Endodermal cell (in vitro differentiated cells): Measurements from ENCODE around the gene MAP2K5. TPM values are rescaled to one million over a fixed set of nuclear protein-coding genes. Genes with fewer than 3 reads are reported as not detected.

Experiments used
- DNase-seq: peaks from one replicate; pipeline ENCODE4 v3.0.0-alpha.2; 2017
- H3K27ac ChIP-seq: 2 replicates; pipeline ENCODE4 v1.5.1; 2013; ENCODE audit warnings: mild to moderate bottlenecking, low read depth, low read length, moderate library complexity
- H3K27me3 ChIP-seq: 2 replicates; pipeline ENCODE4 v1.6.1; 2013; ENCODE audit warnings: mild to moderate bottlenecking, low read length, moderate library complexity; ENCODE audit not compliant: insufficient read depth, control insufficient read depth, poor library complexity, severe bottlenecking
- H3K36me3 ChIP-seq: 2 replicates; pipeline ENCODE4 v1.7.0; 2013; ENCODE audit warnings: mild to moderate bottlenecking, low read length, moderate library complexity; ENCODE audit not compliant: control insufficient read depth, insufficient read depth
- H3K4me1 ChIP-seq: one replicate; pipeline ENCODE4 v1.7.0; 2013; ENCODE audit warnings: low read length; ENCODE audit not compliant: control insufficient read depth, insufficient read depth
- H3K4me3 ChIP-seq: 2 replicates; pipeline ENCODE4 v1.5.1; 2013; ENCODE audit warnings: mild to moderate bottlenecking, low read length, moderate library complexity
- H3K9ac ChIP-seq: 2 replicates; pipeline ENCODE4 v1.6.1; 2013; ENCODE audit warnings: mild to moderate bottlenecking, low read length, moderate library complexity; ENCODE audit not compliant: poor library complexity, severe bottlenecking; ENCODE audit errors: extremely low read depth
- H3K9me3 ChIP-seq: 2 replicates; pipeline ENCODE4 v1.6.1; 2013; ENCODE audit warnings: mild to moderate bottlenecking, low read length, moderate library complexity; ENCODE audit not compliant: control insufficient read depth
- H3K27ac Mint-ChIP-seq: 2 replicates; pipeline ENCODE4 v1.8.0; 2020; ENCODE audit warnings: mixed read lengths
- H3K27me3 Mint-ChIP-seq: 2 replicates; pipeline ENCODE4 v1.8.0; 2021; ENCODE audit warnings: mild to moderate bottlenecking, mixed read lengths; ENCODE audit not compliant: insufficient read depth
- H3K36me3 Mint-ChIP-seq: 2 replicates; pipeline ENCODE4 v1.8.0; 2020; ENCODE audit warnings: low read depth, mixed read lengths
- H3K4me1 Mint-ChIP-seq: 2 replicates; pipeline ENCODE4 v1.8.0; 2020; ENCODE audit warnings: mixed read lengths
- H3K4me3 Mint-ChIP-seq: 2 replicates; pipeline ENCODE4 v1.8.0; 2020; ENCODE audit warnings: mild to moderate bottlenecking, moderate library complexity, mixed read lengths
- H3K9me3 Mint-ChIP-seq: 2 replicates; pipeline ENCODE4 v1.8.0; 2020; ENCODE audit warnings: mild to moderate bottlenecking, mixed read lengths
- WGBS, 2 experiments: methylation state at CpG; one replicate each; pipeline versions ENCODE4 v1.1.5 to v1.1.7; 2013; ENCODE audit warnings: missing lambda C conversion rate in 2 of 2, mixed read lengths in 1 of 2; ENCODE audit not compliant: insufficient coverage in 1 of 2, insufficient read length in 1 of 2; 5-methylcytosine and 5-hydroxymethylcytosine counted together
- total RNA-seq, 2 donors: library from RNA; stranded (reverse); fragmentation: NEBNext Ultra II Directional in 1 of 2; extraction: Animal tissue kit (Norgen Biotek cat#: 25700) in 1 of 2; gene quantifications; 2 replicates in 1 of 2; 3 replicates in 1 of 2; pipeline ENCODE4 v1.2.1, GENCODE V29; 2021
- TF ChIP-seq, protein P1 (sequence below): fragments of 200-600 bp; sonication (generic); conservative IDR thresholded peaks from 2 replicates; pipeline ENCODE4 v1.5.0; 2021; ENCODE audit warnings: antibody characterized with exemption, mild to moderate bottlenecking

Gene MAP2K5
- total RNA-seq, 2 donors from 2014 or later = 17.1 to 26.7 TPM

DNA sequence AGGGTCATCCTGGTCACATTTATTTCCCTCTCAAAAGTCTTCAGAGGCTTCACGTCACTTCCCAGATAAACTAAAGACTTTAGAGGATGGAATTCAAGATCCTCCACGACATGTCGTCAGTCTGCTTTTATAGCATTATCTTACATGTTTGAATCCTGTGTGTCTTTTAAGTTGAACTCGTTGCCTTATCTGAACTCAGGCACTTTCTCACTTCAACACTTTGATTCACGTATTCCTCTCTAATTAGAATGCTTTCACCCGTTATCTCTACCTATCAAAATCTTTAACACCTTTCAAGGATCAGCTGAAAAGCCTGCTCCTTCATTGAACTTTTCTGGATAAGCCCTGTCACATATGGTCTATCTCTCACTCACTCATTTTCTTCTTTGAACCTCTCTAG, 97.1 kb downstream of the MAP2K5 start:
- H3K27ac ChIP-seq = no peak overlapping the region
- H3K9me3 Mint-ChIP-seq = peaks cover 8% of the 10 kb centered on the region
- H3K27me3 ChIP-seq = peaks cover 87% of the 10 kb centered on the region
- H3K4me1 ChIP-seq = no peaks in the 10 kb centered on the region
- WGBS, 2 experiments = 52 to 73% methylated on average over 6 of the region's 6 CpGs
- H3K36me3 Mint-ChIP-seq = peaks cover 26% of the 10 kb centered on the region
- no peaks in the 10 kb centered on the region for H3K9me3 ChIP-seq
- no peaks in the 10 kb centered on the region for H3K36me3 ChIP-seq
- no peak overlapping the region for H3K4me3 ChIP-seq
- TF ChIP-seq, protein P1, sequence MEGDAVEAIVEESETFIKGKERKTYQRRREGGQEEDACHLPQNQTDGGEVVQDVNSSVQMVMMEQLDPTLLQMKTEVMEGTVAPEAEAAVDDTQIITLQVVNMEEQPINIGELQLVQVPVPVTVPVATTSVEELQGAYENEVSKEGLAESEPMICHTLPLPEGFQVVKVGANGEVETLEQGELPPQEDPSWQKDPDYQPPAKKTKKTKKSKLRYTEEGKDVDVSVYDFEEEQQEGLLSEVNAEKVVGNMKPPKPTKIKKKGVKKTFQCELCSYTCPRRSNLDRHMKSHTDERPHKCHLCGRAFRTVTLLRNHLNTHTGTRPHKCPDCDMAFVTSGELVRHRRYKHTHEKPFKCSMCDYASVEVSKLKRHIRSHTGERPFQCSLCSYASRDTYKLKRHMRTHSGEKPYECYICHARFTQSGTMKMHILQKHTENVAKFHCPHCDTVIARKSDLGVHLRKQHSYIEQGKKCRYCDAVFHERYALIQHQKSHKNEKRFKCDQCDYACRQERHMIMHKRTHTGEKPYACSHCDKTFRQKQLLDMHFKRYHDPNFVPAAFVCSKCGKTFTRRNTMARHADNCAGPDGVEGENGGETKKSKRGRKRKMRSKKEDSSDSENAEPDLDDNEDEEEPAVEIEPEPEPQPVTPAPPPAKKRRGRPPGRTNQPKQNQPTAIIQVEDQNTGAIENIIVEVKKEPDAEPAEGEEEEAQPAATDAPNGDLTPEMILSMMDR = no peak
- no peak for DNase-seq
- no peak overlapping the region for H3K27ac Mint-ChIP-seq
- H3K27me3 Mint-ChIP-seq = peaks cover 85% of the 10 kb centered on the region
- no peak overlapping the region for H3K9ac ChIP-seq
- H3K4me3 Mint-ChIP-seq = no peak overlapping the region
- H3K4me1 Mint-ChIP-seq = peaks cover 11% of the 10 kb centered on the region

DNA sequence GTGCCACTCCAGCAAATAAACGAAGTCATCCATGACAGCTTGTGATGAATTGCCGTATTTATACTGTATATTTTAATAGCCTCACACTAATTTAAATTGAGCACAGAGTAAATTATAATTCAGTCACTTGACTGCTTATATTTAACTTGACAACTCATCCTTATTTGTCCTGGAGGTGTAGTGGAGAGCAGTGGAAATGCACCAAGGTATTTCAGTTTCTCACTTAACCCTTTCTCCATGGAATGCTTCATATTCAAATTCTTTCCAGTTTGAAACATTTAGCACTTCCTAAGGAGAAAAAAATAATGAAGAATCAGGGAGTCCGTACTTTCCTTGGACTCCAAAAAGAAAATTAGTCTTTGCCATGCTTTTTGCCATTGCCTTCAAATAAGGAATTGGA, 99.0 kb downstream of the MAP2K5 start:
- H3K4me1 Mint-ChIP-seq = peaks cover 11% of the 10 kb centered on the region
- DNase-seq = no peak
- WGBS, 2 experiments = 57 to 83% methylated on average over 1 to 2 of the region's 3 CpGs
- Histone ChIP-seq H3K27ac (no peak overlapping the region), H3K36me3 (no peaks in the 10 kb centered on the region), H3K9me3 (no peaks in the 10 kb centered on the region), H3K4me1 (no peaks in the 10 kb centered on the region), H3K9ac (no peak overlapping the region), H3K4me3 (no peak overlapping the region), H3K27me3 (peaks cover 88% of the 10 kb centered on the region)
- TF ChIP-seq, protein P1 = peak; percentile 39
- peaks cover 79% of the 10 kb centered on the region for H3K27me3 Mint-ChIP-seq
- no peak overlapping the region for H3K4me3 Mint-ChIP-seq
- no peak overlapping the region for H3K27ac Mint-ChIP-seq
- H3K36me3 Mint-ChIP-seq = peaks cover 21% of the 10 kb centered on the region
- H3K9me3 Mint-ChIP-seq = peaks cover 3% of the 10 kb centered on the region

DNA sequence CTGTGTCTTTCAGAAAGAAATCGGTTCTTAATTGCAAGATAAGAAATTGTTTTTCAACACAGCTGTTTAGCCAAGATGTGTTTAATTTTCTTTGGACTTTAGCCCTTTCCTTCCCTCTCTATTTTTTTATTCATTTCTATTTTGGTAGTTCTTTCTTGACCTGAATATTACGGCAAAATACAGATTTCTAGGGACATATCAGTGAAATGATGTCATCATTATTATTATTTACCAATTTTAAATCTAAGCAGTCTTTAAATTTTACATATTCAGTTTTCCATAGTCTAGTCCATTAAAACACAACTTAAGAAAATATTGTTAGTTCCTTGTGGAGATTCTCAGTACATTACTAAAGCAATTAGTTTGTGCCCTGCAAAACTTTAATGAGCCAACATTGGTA, 104.3 kb downstream of the MAP2K5 start:
- WGBS, 2 experiments = 89 to 100% methylated on average over 1 of the region's 2 CpGs
- H3K4me3 Mint-ChIP-seq = no peak overlapping the region

More for the DNA sequence above, 104.3 kb downstream of the MAP2K5 start:
- Mint-ChIP-seq H3K4me1 (no peaks in the 10 kb centered on the region), H3K36me3 (peaks cover 21% of the 10 kb centered on the region), H3K27ac (no peak overlapping the region), H3K27me3 (peaks cover 27% of the 10 kb centered on the region), H3K9me3 (peaks cover 3% of the 10 kb centered on the region)
- Histone ChIP-seq H3K36me3 (no peaks in the 10 kb centered on the region), H3K9ac (no peak overlapping the region), H3K27ac (no peak overlapping the region), H3K4me1 (no peaks in the 10 kb centered on the region), H3K27me3 (peaks cover 38% of the 10 kb centered on the region), H3K9me3 (no peaks in the 10 kb centered on the region), H3K4me3 (no peak overlapping the region)
- TF ChIP-seq, protein P1 = no peak
- DNase-seq = no peak
